CD4-positive, alpha-beta memory T cell (primary cell): ENCODE data around the gene PCID2. TPM values are rescaled to one million over a fixed set of nuclear protein-coding genes. Genes with fewer than 3 reads are reported as not detected.

ENCODE experiments used
- CTCF ChIA-PET: fragments of 350-600 bp; sonication (Branson Sonifier 250); formaldehyde crosslinking; loops from one replicate; lab custom pipeline; 2021; ENCODE audit warnings: inconsistent platforms; ENCODE audit not compliant: partially characterized antibody; lab: Charles Lee
- POLR2A ChIA-PET: fragments of 350-600 bp; sonication (Branson Sonifier 250); formaldehyde crosslinking; loops from one replicate; lab custom pipeline; 2021; ENCODE audit not compliant: partially characterized antibody; lab: Charles Lee
- DNase-seq, 5 donors: peaks; one replicate each; pipeline versions ENCODE4 v3.0.0 to v3.0.0-alpha.2; 2020 to 2022; ENCODE audit warnings: mixed read lengths in 1 of 5
- H3K27ac ChIP-seq: one replicate; pipeline ENCODE4 v1.7.0; 2013; ENCODE audit warnings: low read depth, low read length
- H3K27me3 ChIP-seq: 2 replicates; pipeline ENCODE4 v1.7.0; 2013; ENCODE audit warnings: mild to moderate bottlenecking, low read length, moderate library complexity; ENCODE audit not compliant: insufficient read depth
- H3K36me3 ChIP-seq: 2 replicates; pipeline ENCODE4 v1.7.0; 2013; ENCODE audit warnings: mild to moderate bottlenecking, low read length, moderate library complexity; ENCODE audit not compliant: insufficient read depth
- H3K4me1 ChIP-seq: 2 replicates; pipeline ENCODE4 v1.7.0; 2013; ENCODE audit warnings: mild to moderate bottlenecking, low read length, moderate library complexity; ENCODE audit not compliant: insufficient read depth
- H3K4me3 ChIP-seq, 2 donors: one replicate each; pipeline ENCODE4 v1.7.0; 2013; ENCODE audit warnings: low read length in 2 of 2, mild to moderate bottlenecking in 1 of 2
- H3K9me3 ChIP-seq, 2 donors: one replicate each; pipeline ENCODE4 v1.7.0; 2013; ENCODE audit warnings: low read length in 2 of 2, control low read depth in 1 of 2; ENCODE audit not compliant: control insufficient read depth in 1 of 2
- H3K27ac Mint-ChIP-seq, 7 donors: one replicate each; pipeline ENCODE4 v1.8.0; 2020 to 2021; ENCODE audit warnings: mixed read lengths in 7 of 7, mild to moderate bottlenecking in 6 of 7, inconsistent platforms in 3 of 7, moderate library complexity in 3 of 7
- H3K27me3 Mint-ChIP-seq, 2 donors: one replicate each; pipeline ENCODE4 v1.8.0; 2020 to 2021; ENCODE audit warnings: mixed read lengths in 2 of 2
- H3K36me3 Mint-ChIP-seq, 2 donors: one replicate each; pipeline ENCODE4 v1.8.0; 2020 to 2021; ENCODE audit warnings: mixed read lengths in 2 of 2, inconsistent platforms in 1 of 2, mild to moderate bottlenecking in 1 of 2
- H3K4me1 Mint-ChIP-seq, 4 donors: one replicate each; pipeline ENCODE4 v1.8.0; 2020 to 2021; ENCODE audit warnings: mixed read lengths in 4 of 4, mild to moderate bottlenecking in 1 of 4
- H3K4me3 Mint-ChIP-seq, 8 donors: one replicate each; pipeline ENCODE4 v1.8.0; 2020 to 2021; ENCODE audit warnings: mixed read lengths in 8 of 8, mild to moderate bottlenecking in 7 of 8, moderate library complexity in 6 of 8, inconsistent platforms in 3 of 8
- H3K9me3 Mint-ChIP-seq, 8 donors: one replicate each; pipeline ENCODE4 v1.8.0; 2020 to 2021; ENCODE audit warnings: mixed read lengths in 8 of 8, mild to moderate bottlenecking in 5 of 8, inconsistent platforms in 3 of 8, moderate library complexity in 1 of 8
- intact Hi-C: fragments of 100-400 bp; cut with micrococcal nuclease; formaldehyde crosslinking; loops from one replicate; pipeline ENCODE4 v1.15.1; 2023
- polyA plus RNA-seq, 2 donors: library from polyadenylated mRNA; unstranded; fragments of 300-500 nt; fragmentation: Illumina TruSeq; gene quantifications; one replicate each; pipeline ENCODE4 v1.2.3, GENCODE V29; 2021
- total RNA-seq, 2 experiments: library from RNA; stranded (reverse); gene quantifications; one replicate each; pipeline ENCODE4 v1.2.3, GENCODE V29; 2021

The PCID2 gene
- total and polyA plus RNA-seq, 4 experiments from 2014 or later, result 78.2 to 100 (median 82.3) TPM

GRCh38 chr13:113239986-113240385, 31.5 kb upstream of the PCID2 start:
- H3K4me3 Mint-ChIP-seq, result no peak overlapping the region
- Histone ChIP-seq H3K4me1 (no peaks in the 10 kb centered on the region), H3K27me3 (no peaks in the 10 kb centered on the region), H3K4me3 (no peak overlapping the region), H3K9me3 (no peaks in the 10 kb centered on the region), H3K36me3 (peaks cover 57% of the 10 kb centered on the region), H3K27ac (no peak overlapping the region)
- no peak for DNase-seq
- H3K9me3 Mint-ChIP-seq, result no peaks in the 10 kb centered on the region
- POLR2A ChIA-PET, result no interaction called here
- no peak overlapping the region for H3K27ac Mint-ChIP-seq
- no peaks in the 10 kb centered on the region for H3K4me1 Mint-ChIP-seq
- peaks cover 52 to 76% of the 10 kb centered on the region in 2 donors for H3K36me3 Mint-ChIP-seq
- CTCF ChIA-PET, result no interaction called here
- no peaks in the 10 kb centered on the region for H3K27me3 Mint-ChIP-seq
- intact Hi-C loops, result no loop called here

DNA sequence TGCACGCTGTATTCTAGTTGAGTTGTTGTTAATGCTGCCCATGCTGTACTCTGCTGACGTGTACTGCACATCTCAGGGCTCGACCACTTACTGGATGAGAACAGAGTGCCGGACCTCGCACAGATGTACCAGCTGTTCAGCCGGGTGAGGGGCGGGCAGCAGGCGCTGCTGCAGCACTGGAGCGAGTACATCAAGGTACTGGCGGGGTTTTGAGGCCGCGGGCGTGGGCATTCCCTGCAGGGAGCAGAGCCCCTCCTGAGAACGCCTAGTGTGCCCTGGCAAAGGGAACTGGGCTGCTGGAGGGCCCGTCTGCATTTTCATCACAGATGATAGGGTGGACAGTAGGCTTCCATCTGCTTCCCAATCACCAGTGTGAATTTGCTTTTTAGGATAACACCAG, 30.9 kb upstream of the PCID2 start:
- Mint-ChIP-seq H3K9me3 (no peaks in the 10 kb centered on the region), H3K27me3 (no peaks in the 10 kb centered on the region), H3K4me3 (no peak overlapping the region), H3K4me1 (no peaks in the 10 kb centered on the region), H3K36me3 (peaks cover 53 to 75% of the 10 kb centered on the region in 2 donors), H3K27ac (no peak overlapping the region)
- POLR2A ChIA-PET, result no interaction called here
- H3K4me1 ChIP-seq, result no peaks in the 10 kb centered on the region
- no peak overlapping the region for H3K4me3 ChIP-seq
- no peaks in the 10 kb centered on the region for H3K27me3 ChIP-seq
- no peak overlapping the region for H3K27ac ChIP-seq
- peaks cover 58% of the 10 kb centered on the region for H3K36me3 ChIP-seq
- intact Hi-C loops, result no loop called here
- H3K9me3 ChIP-seq, result no peaks in the 10 kb centered on the region
- CTCF ChIA-PET, result interaction anchor here (1.4 kb wide), 1 partner anchor 296 kb away, joined by 10 read pairs; no protein-coding TSS in a partner anchor
- DNase-seq, result no peak

DNA sequence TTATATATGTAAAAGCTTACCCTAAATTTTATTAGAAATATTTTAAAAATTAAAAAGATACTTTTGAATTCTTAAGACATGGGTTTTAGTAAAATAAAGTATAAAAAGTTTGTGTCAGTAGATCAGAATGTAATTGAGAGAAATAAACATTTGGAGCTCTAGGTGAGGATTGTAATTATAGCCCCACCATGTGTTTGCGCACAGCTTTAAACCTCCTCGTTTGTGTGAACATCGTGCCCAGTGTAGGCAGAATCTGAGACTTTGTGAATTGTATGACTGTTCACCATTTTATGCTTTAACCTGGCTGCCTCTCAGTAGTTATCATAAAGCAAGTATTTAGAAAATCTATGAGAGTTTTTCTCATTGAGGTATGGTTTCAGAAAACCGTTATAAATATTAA, 30.1 kb upstream of the PCID2 start:
- Mint-ChIP-seq H3K36me3 (peaks cover 55 to 73% of the 10 kb centered on the region in 2 donors), H3K27ac (no peak overlapping the region), H3K4me3 (no peak overlapping the region), H3K4me1 (no peaks in the 10 kb centered on the region), H3K9me3 (no peaks in the 10 kb centered on the region), H3K27me3 (no peaks in the 10 kb centered on the region)
- ChIA-PET CTCF (interaction anchor here (0.6 to 1.4 kb wide), 2 partner anchors 20 to 296 kb away, joined by 3 to 10 read pairs; no protein-coding TSS in a partner anchor), POLR2A (no interaction called here)
- DNase-seq, result peak in 1 of 5 donors; percentile 7
- no peaks in the 10 kb centered on the region for H3K4me1 ChIP-seq
- peaks cover 58% of the 10 kb centered on the region for H3K36me3 ChIP-seq
- no peak overlapping the region for H3K4me3 ChIP-seq
- H3K27me3 ChIP-seq, result no peaks in the 10 kb centered on the region
- intact Hi-C loops, result no loop called here
- no peaks in the 10 kb centered on the region for H3K9me3 ChIP-seq
- no peak overlapping the region for H3K27ac ChIP-seq

GRCh38 chr13:113233101-113233500, 24.6 kb upstream of the PCID2 start:
- H3K27ac Mint-ChIP-seq, result peak overlapping the region in 2 of 7 donors; percentile 37 to 42
- POLR2A ChIA-PET, result no interaction called here
- H3K9me3 Mint-ChIP-seq, result no peaks in the 10 kb centered on the region

DNA sequence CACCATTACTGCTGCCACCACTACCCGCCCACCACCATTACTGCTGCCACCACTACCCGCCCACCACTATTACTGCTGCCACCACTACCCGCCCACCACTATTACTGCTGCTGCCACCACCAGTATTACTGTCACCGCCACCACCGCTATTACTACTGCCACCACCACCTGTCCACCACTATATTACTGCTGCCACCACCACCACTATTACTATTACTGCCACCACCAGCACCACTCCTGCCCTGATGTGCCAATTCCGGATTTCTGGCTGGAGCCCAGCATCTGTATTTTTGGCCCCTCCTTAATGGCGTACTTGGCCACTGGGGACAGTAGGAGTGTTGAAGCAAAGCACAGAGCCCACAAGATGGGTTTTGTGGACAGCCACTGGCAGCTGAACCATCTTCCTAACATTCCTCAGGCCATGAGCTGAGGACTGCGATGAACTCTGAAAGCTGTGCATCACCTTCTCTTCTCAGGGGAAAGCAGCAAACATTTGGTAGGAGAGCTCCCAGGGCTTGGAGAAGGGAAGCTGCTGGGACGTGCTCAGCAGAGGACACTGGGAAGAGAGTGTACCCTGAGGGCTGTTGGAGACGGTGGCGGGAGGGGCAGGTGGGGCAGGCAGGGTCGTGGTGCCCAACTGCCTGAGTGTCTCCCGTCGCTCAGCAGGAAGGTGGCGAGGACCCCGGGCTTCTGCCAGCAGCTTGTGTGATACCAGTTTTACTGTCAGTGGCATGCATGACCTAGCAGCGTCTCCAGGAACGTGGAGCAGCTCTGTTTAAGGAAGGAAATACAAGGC, 23.9 kb upstream of the PCID2 start:
- H3K4me1 Mint-ChIP-seq, result peaks cover 0 to 1% (median 0%) of the 10 kb centered on the region in 4 donors
- Histone ChIP-seq H3K9me3 (no peaks in the 10 kb centered on the region), H3K27ac (no peak overlapping the region), H3K4me3 (no peak overlapping the region), H3K36me3 (peaks cover 62% of the 10 kb centered on the region), H3K4me1 (no peaks in the 10 kb centered on the region), H3K27me3 (no peaks in the 10 kb centered on the region)
- H3K27me3 Mint-ChIP-seq, result no peaks in the 10 kb centered on the region
- ChIA-PET CTCF (no interaction called here), POLR2A (no interaction called here)
- peak overlapping the region in 3 of 7 donors; percentile 50 to 89 (median 57) for H3K27ac Mint-ChIP-seq
- intact Hi-C loops, result no loop called here
- no peaks in the 10 kb centered on the region for H3K9me3 Mint-ChIP-seq
- no peak for DNase-seq
- peaks cover 65 to 74% of the 10 kb centered on the region in 2 donors for H3K36me3 Mint-ChIP-seq
- H3K4me3 Mint-ChIP-seq, result no peak overlapping the region

More at GRCh38 chr13:113233101-113233500, 24.6 kb upstream of the PCID2 start:
- Histone ChIP-seq H3K27me3 (no peaks in the 10 kb centered on the region), H3K36me3 (peaks cover 58% of the 10 kb centered on the region), H3K4me3 (no peak overlapping the region), H3K4me1 (no peaks in the 10 kb centered on the region), H3K27ac (no peak overlapping the region), H3K9me3 (no peaks in the 10 kb centered on the region)
- H3K27me3 Mint-ChIP-seq, result no peaks in the 10 kb centered on the region
- no peak for DNase-seq
- H3K36me3 Mint-ChIP-seq, result peaks cover 64 to 75% of the 10 kb centered on the region in 2 donors
- H3K4me1 Mint-ChIP-seq, result peaks cover 0 to 1% (median 0%) of the 10 kb centered on the region in 4 donors
- no peak overlapping the region for H3K4me3 Mint-ChIP-seq
- intact Hi-C loops, result no loop called here
- CTCF ChIA-PET, result no interaction called here

DNA sequence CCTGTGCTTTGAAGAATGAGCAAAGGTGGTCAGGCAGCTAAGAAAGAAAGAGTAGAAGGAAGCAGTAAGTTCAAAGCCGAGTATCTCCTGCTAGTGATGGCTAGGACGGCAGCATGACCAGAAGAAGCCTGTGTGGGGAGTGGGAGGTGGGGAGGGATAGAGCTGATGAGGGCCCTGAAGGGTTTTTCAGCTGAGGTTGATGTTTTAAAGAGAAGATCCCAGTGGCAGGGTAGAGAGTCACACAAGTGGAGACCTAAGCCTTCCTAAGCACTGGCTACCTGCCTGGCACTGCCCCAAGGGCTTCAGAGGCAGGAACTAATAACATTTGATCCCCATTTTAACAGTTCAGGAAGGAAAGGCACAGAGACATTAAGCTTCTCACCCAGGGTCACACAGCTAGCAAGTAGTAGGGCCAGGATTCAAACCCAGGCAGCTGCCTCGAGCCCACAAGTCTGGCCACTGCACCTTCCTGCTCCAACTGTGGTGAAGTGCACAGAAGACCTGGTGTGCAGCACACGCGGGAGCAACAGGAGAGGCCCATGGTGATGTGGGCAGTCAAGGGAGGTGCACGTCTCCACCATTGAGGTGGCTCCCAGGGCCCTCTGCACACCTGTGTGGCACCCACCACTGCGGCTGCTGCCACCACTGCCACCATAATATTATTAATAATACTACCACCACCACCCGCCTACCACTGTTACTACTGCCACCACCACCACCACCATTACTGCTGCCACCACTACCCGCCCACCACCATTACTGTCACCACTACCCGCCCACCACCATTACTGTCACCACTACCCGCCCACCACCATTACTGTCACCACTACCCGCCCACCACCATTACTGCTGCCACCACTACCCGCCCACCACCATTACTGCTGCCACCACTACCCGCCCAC, 23.1 kb upstream of the PCID2 start:
- POLR2A ChIA-PET, result no interaction called here

DNA sequence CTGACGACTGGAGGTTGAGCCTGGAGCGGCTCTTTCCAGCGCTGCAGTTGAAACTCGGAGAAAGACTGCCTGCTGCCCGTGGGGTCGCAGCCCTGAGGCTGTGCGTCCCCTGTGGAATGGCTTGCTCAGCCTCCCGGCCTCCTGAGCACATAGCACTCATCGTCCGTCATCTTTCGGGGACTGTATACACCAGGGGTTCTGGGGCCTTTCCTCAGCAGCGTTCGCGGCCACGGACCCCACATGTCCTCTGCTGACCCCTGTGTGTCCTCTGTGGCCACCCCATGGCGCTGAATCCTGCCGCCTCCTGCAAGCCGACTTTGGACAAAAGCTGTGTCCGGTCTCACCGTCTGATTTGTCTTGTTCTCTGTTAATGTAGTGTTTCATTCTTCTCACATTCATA, 21.3 kb upstream of the PCID2 start:
- no peak overlapping the region for H3K27ac ChIP-seq
- H3K36me3 ChIP-seq, result peaks cover 68% of the 10 kb centered on the region
- Mint-ChIP-seq H3K4me3 (no peak overlapping the region), H3K27me3 (no peaks in the 10 kb centered on the region), H3K36me3 (peaks cover 66 to 74% of the 10 kb centered on the region in 2 donors), H3K27ac (no peak overlapping the region), H3K9me3 (no peaks in the 10 kb centered on the region), H3K4me1 (peaks cover 0 to 5% (median 4%) of the 10 kb centered on the region in 4 donors)
- intact Hi-C loops, result no loop called here
- H3K9me3 ChIP-seq, result no peaks in the 10 kb centered on the region
- ChIA-PET CTCF (interaction anchor here (1.0 kb wide), 1 partner anchor 11 kb away, joined by 3 read pairs; no protein-coding TSS in a partner anchor), POLR2A (no interaction called here)
- no peak for DNase-seq
- H3K4me3 ChIP-seq, result no peak overlapping the region
- H3K4me1 ChIP-seq, result no peaks in the 10 kb centered on the region
- H3K27me3 ChIP-seq, result no peaks in the 10 kb centered on the region

More for the DNA sequence above, 23.1 kb upstream of the PCID2 start:
- Mint-ChIP-seq H3K36me3 (peaks cover 62 to 73% of the 10 kb centered on the region in 2 donors), H3K27ac (peak overlapping the region in 3 of 7 donors; percentile 41 to 77 (median 54)), H3K9me3 (no peaks in the 10 kb centered on the region), H3K4me1 (peaks cover 0 to 1% (median 0%) of the 10 kb centered on the region in 4 donors), H3K4me3 (no peak overlapping the region), H3K27me3 (no peaks in the 10 kb centered on the region)
- no peaks in the 10 kb centered on the region for H3K4me1 ChIP-seq
- CTCF ChIA-PET, result no interaction called here
- H3K36me3 ChIP-seq, result peaks cover 60% of the 10 kb centered on the region
- H3K27ac ChIP-seq, result no peak overlapping the region
- no peaks in the 10 kb centered on the region for H3K27me3 ChIP-seq
- no peak for DNase-seq
- no peaks in the 10 kb centered on the region for H3K9me3 ChIP-seq
- H3K4me3 ChIP-seq, result no peak overlapping the region
- intact Hi-C loops, result no loop called here
